Smooth muscle cell (in vitro differentiated cells): Measurements from ENCODE around the gene TBL3. TPM values are rescaled to one million over a fixed set of nuclear protein-coding genes. Genes with fewer than 3 reads are reported as not detected.

ENCODE experiments used
- DNase-seq: peaks from one replicate; lab custom pipeline; 2025; ENCODE audit not compliant: unreplicated experiment; lab: John Stamatoyannopoulos, UW
- H2AFZ ChIP-seq: fragments of 200-600 bp; sonication (generic); 2 replicates; pipeline ENCODE4 v1.6.0; 2016; ENCODE audit warnings: antibody characterized with exemption, low read depth, mild to moderate bottlenecking
- H3F3A ChIP-seq: fragments of 200-600 bp; sonication (generic); 2 replicates; pipeline ENCODE4 v1.6.0; 2017; ENCODE audit warnings: antibody characterized with exemption, low read depth
- H3K27ac ChIP-seq: fragments of 200-600 bp; sonication (generic); 2 replicates; pipeline ENCODE4 v1.5.1; 2016; ENCODE audit warnings: low read depth, mild to moderate bottlenecking
- H3K27me3 ChIP-seq: fragments of 200-600 bp; sonication (generic); 2 replicates; pipeline ENCODE4 v1.6.1; 2016; ENCODE audit warnings: low read depth, mild to moderate bottlenecking
- H3K36me3 ChIP-seq: fragments of 200-600 bp; sonication (generic); 2 replicates; pipeline ENCODE4 v1.5.1; 2016; ENCODE audit warnings: low read depth
- H3K4me1 ChIP-seq: fragments of 200-600 bp; sonication (generic); 2 replicates; pipeline ENCODE4 v1.5.1; 2016; ENCODE audit warnings: low read depth
- H3K4me2 ChIP-seq: fragments of 200-600 bp; sonication (generic); 2 replicates; pipeline ENCODE4 v1.6.0; 2016; ENCODE audit warnings: mild to moderate bottlenecking
- H3K4me3 ChIP-seq: fragments of 200-600 bp; sonication (generic); 2 replicates; pipeline ENCODE4 v1.5.1; 2016; ENCODE audit warnings: mild to moderate bottlenecking
- H3K79me2 ChIP-seq: fragments of 200-600 bp; sonication (generic); 2 replicates; pipeline ENCODE4 v1.6.0; 2016; ENCODE audit warnings: low read depth, mild to moderate bottlenecking
- H3K9ac ChIP-seq: fragments of 200-600 bp; sonication (generic); 2 replicates; pipeline ENCODE4 v1.6.0; 2016; ENCODE audit warnings: low read depth
- H3K9me3 ChIP-seq: fragments of 200-600 bp; sonication (generic); replicated peaks from 2 replicates; pipeline ENCODE4 v1.5.1; 2016; ENCODE audit warnings: low read depth
- H4K20me1 ChIP-seq: fragments of 200-600 bp; sonication (generic); 2 replicates; pipeline ENCODE4 v1.6.0; 2016; ENCODE audit warnings: low read depth
- WGBS: methylation state at CpG from one replicate; pipeline ENCODE4 v1.1.7; 2016; ENCODE audit warnings: low lambda C conversion rate; 5-methylcytosine and 5-hydroxymethylcytosine counted together
- polyA plus RNA-seq: library from polyadenylated mRNA; unstranded; fragments of >200 nt; fragmentation: Nextera tagmentation; extraction: Ambion mirVana; gene quantifications from 2 replicates; pipeline ENCODE4 v1.2.1, GENCODE V29; 2016
- total RNA-seq: library from RNA; depleted of rRNA; stranded (reverse); fragments of >200 nt; gene quantifications from 2 replicates; pipeline ENCODE4 v1.2.3, GENCODE V29; 2014
- TF ChIP-seq, protein P1 (sequence below): fragments of 200-600 bp; sonication (generic); IDR thresholded peaks from 2 replicates; pipeline ENCODE4 v1.5.1; 2017; ENCODE audit warnings: borderline replicate concordance, mild to moderate bottlenecking, antibody characterized with exemption; ENCODE audit not compliant: insufficient read depth, poor library complexity, severe bottlenecking

TBL3 gene
- total and polyA plus RNA-seq, 2 experiments from 2014 or later = 28.5 to 81.7 TPM

DNA sequence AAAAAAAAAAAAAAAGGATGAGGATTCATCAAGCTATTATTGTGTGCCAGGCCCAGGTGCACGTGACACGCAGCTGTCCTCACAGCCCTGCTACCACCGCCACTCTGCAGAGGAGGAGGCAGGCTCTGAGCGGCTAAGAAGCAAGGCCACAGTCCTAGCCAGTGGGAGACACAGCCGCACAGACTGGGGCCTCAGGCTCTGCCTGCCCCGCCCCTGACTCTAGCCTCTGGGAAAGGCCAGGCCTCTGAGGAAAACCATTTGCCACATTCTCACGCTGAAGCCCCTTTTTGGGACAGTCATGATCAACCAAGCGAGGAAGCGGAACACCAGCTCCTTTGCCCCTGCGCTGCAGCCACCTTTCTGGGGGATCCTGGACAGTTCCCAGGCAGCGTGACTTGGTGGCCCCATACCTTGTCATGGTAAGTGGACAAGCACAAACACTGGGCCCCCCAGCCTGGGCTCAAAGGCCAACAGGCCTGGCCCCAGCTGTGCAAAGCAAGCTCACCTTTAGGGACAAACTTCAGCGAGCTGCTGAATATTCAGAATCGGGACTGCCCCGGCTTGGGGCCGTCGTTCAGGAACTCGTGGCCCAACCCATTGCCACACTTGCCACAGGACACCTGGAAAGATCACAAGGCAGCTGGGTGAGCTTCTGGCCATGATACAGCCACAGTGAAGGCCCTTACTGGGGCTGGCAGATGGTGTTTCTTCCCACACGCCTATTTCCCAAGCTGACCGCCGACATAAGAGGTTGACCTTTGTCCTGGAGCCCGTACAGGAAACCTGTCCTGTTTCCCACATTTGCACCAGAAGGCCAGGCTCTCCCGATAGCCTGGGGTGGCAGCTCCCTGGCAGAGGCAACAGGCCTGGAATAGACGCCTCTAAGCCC is 31.3 kb upstream of the TBL3 start:
- WGBS = 94% methylated on average over 23 of the region's 23 CpGs
- Histone ChIP-seq H3K27me3 (no peaks in the 10 kb centered on the region), H3K4me3 (no peak overlapping the region), H3K27ac (no peak overlapping the region), H3K4me2 (no peak overlapping the region), H3K9ac (no peak overlapping the region), H3K4me1 (peaks cover 7% of the 10 kb centered on the region), H3K36me3 (no peaks in the 10 kb centered on the region), H3F3A (no peaks in the 10 kb centered on the region), H2AFZ (no peak overlapping the region), H3K79me2 (no peaks in the 10 kb centered on the region), H3K9me3 (no peaks in the 10 kb centered on the region), H4K20me1 (no peaks in the 10 kb centered on the region)
- no peak for DNase-seq
- TF ChIP-seq, protein P1, sequence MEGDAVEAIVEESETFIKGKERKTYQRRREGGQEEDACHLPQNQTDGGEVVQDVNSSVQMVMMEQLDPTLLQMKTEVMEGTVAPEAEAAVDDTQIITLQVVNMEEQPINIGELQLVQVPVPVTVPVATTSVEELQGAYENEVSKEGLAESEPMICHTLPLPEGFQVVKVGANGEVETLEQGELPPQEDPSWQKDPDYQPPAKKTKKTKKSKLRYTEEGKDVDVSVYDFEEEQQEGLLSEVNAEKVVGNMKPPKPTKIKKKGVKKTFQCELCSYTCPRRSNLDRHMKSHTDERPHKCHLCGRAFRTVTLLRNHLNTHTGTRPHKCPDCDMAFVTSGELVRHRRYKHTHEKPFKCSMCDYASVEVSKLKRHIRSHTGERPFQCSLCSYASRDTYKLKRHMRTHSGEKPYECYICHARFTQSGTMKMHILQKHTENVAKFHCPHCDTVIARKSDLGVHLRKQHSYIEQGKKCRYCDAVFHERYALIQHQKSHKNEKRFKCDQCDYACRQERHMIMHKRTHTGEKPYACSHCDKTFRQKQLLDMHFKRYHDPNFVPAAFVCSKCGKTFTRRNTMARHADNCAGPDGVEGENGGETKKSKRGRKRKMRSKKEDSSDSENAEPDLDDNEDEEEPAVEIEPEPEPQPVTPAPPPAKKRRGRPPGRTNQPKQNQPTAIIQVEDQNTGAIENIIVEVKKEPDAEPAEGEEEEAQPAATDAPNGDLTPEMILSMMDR = no peak

DNA sequence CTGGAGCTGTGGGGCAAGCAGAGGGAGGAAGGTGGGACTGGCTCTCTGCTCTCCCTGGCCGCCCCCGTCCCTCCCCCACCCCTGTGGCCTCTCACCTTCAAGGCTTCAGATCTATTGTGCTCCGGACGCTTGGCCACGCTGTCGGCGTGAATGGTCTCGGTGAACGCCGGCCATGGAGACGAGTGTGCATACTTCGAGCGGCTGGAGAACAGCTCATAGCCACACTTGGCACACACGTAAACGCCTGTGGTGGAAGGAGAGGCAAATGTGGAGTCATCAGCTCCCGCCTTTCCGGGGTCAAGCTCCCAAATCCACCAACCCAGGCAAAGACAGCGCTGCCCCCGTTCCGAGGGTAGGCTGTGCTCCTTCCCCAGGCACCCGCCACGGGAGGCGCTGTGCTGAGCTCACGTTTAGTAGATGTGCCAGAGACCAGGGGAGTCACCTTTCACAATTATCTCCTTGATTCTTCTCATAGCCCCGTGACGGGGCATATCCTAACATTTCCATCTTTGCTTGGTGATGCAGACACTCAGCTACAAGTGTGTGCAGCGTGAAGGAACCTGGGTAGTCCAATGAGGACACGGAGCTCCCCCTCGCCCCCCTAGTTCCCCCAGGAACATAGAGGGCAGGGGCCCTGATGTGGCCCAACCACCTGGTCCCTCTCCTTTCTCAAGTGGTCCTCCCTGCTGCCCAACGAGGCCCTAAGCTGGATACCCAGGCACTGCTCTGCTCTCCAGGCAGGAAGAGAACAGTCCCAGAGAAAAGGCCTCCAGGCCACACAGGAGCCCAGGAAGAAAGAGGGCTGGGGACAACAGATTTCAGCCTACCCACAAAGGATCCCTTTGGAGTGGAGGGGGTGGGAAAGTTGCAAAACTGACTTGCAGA is 30.4 kb upstream of the TBL3 start:
- no peaks in the 10 kb centered on the region for H4K20me1 ChIP-seq
- H3K36me3 ChIP-seq = no peaks in the 10 kb centered on the region
- 81% methylated on average over 30 of the region's 30 CpGs for WGBS
- H3K79me2 ChIP-seq = no peaks in the 10 kb centered on the region
- H3K9ac ChIP-seq = no peak overlapping the region
- H3F3A ChIP-seq = no peaks in the 10 kb centered on the region
- peaks cover 7% of the 10 kb centered on the region for H3K4me1 ChIP-seq
- H3K4me2 ChIP-seq = no peak overlapping the region
- no peaks in the 10 kb centered on the region for H3K27me3 ChIP-seq
- H2AFZ ChIP-seq = no peak overlapping the region
- DNase-seq = no peak
- H3K27ac ChIP-seq = no peak overlapping the region
- H3K9me3 ChIP-seq = no peaks in the 10 kb centered on the region
- TF ChIP-seq, protein P1 = peak; percentile 6
- peak overlapping the region; percentile 82 for H3K4me3 ChIP-seq

DNA sequence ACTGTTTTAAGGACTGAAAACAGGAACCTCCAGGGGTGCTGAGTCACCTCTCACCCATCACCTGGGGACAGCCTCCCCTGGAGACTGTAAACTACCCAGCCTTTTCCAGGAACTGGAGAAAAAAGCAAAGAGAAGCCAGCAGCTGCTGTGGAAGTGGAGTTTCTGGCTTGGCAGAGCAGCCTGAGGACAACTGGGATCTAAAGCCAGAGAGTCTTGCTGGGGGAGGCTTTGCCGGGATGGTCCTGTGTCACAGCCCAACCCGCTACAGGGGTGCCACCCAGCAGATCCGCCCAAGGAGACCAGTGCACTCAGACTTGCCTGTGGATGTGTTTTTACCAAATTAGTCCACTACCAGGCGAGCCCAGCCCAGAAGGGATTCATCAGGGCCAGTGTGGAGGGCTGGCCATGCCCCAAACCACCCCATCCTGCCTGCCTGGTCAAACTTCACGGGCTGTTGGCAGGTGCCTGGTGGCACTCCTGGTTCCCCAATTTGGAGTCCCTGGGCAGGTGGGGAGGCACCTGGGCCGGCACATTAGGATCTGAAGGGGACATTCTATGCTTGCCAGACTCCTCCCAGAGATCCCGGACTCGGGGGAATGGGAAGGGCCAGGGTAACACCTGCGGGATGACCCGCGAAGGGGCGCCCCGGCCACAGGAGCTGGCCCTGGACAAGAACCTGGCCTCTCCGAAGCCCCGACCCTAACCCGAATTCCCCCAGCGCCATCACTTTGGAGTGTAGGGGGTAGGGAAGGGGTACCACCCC is 29.6 kb upstream of the TBL3 start:
- no peak for DNase-seq
- TF ChIP-seq, protein P1 = no peak
- H3K27ac ChIP-seq = no peak overlapping the region
- WGBS = 38% methylated on average over 17 of the region's 17 CpGs
- H3K4me1 ChIP-seq = peaks cover 7% of the 10 kb centered on the region
- peak overlapping the region; percentile 92 for H2AFZ ChIP-seq
- H3K27me3 ChIP-seq = no peaks in the 10 kb centered on the region
- peak overlapping the region; percentile 82 for H3K4me3 ChIP-seq
- H3K79me2 ChIP-seq = no peaks in the 10 kb centered on the region
- H4K20me1 ChIP-seq = no peaks in the 10 kb centered on the region
- H3K36me3 ChIP-seq = no peaks in the 10 kb centered on the region
- H3F3A ChIP-seq = no peaks in the 10 kb centered on the region
- no peaks in the 10 kb centered on the region for H3K9me3 ChIP-seq
- peak overlapping the region; percentile 97 for H3K4me2 ChIP-seq
- H3K9ac ChIP-seq = peak overlapping the region; percentile 72
